Heart left ventricle (tissue), 16 donors: Measurements from ENCODE around the gene CCT6A. TPM values are rescaled to one million over a fixed set of nuclear protein-coding genes. Genes with fewer than 3 reads are reported as not detected.
"Not testable (repeated sequence)": the region's sequence is repeated elsewhere in the genome, so short reads cannot be mapped to it uniquely, and the experiment has no call there.

ENCODE experiments used
- ATAC-seq, 4 donors: fragments of 200-7000 bp; cut with Tn5 transposase; one replicate each; pipeline ENCODE4 v1.9.1; 2020 to 2022; ENCODE audit warnings: moderate library complexity in 4 of 4, mild to moderate bottlenecking in 3 of 4, moderate number of reproducible peaks in 1 of 4
- DNase-seq, 5 donors: peaks; one replicate each; pipeline ENCODE4 v3.0.0-alpha.2; 2020
- H3K27ac ChIP-seq, 12 donors: fragments of 200-600 bp; sonication (generic) in 4 of 12; one replicate each; pipeline versions ENCODE4 v1.5.0 to v1.8.0; 2016 to 2022; ENCODE audit warnings: mild to moderate bottlenecking in 2 of 12
- H3K27me3 ChIP-seq, 9 donors: fragments of 200-600 bp; sonication (generic) in 2 of 9; one replicate each; pipeline versions ENCODE4 v1.5.1 to v1.8.0; 2016 to 2022; ENCODE audit warnings: mild to moderate bottlenecking in 3 of 9
- H3K36me3 ChIP-seq, 9 donors: fragments of 200-600 bp; sonication (generic) in 2 of 9; one replicate each; pipeline versions ENCODE4 v1.5.0 to v1.8.0; 2018 to 2022; ENCODE audit warnings: mild to moderate bottlenecking in 2 of 9
- H3K4me1 ChIP-seq, 12 donors: fragments of 200-600 bp; sonication (generic) in 4 of 12; one replicate each; pipeline versions ENCODE4 v1.5.0 to v1.8.0; 2016 to 2022; ENCODE audit warnings: mild to moderate bottlenecking in 3 of 12
- H3K4me3 ChIP-seq, 12 donors: fragments of 200-600 bp; sonication (generic) in 4 of 12; one replicate each; pipeline versions ENCODE4 v1.5.0 to v1.8.0; 2017 to 2022; ENCODE audit warnings: mild to moderate bottlenecking in 9 of 12, moderate library complexity in 4 of 12
- H3K9me3 ChIP-seq, 12 donors: fragments of 200-600 bp; sonication (generic) in 4 of 12; one replicate each; pipeline versions ENCODE4 v1.5.0 to v1.8.0; 2016 to 2022; ENCODE audit warnings: mild to moderate bottlenecking in 1 of 12
- POLR2A ChIP-seq, 2 donors: fragments of 450-650 bp; IDR thresholded peaks; one replicate each; pipeline ENCODE4 v1.6.1; 2017; ENCODE audit warnings: antibody characterized with exemption in 2 of 2, mild to moderate bottlenecking in 2 of 2, moderate library complexity in 2 of 2
- whole genome bisulfite sequencing, 4 donors: extraction: QIAGEN DNeasy Blood & Tissue Kit in 2 of 4; methylation state at CpG; one replicate each; pipeline versions ENCODE4 v1.1.5 to v1.1.7; 2013 to 2018; 5-methylcytosine and 5-hydroxymethylcytosine counted together
- intact Hi-C, 10 donors: fragments of 100-400 bp; cut with DNase I; formaldehyde crosslinking; loops; one replicate each; pipeline versions ENCODE4 v1.11.1 to v1.14.2; 2022
- polyA plus RNA-seq, 2 donors: library from polyadenylated mRNA; stranded (reverse); fragments of 200-250 nt; gene quantifications; one replicate each; pipeline ENCODE4 v1.2.3, GENCODE V29; 2013
- total RNA-seq, 9 donors: library from RNA; depleted of rRNA in 2 of 9; stranded (reverse); fragments of >200 nt in 2 of 9; fragmentation: NEBNext Ultra II Directional in 3 of 9; extraction: Animal tissue kit (Norgen Biotek cat#: 25700) in 3 of 9; gene quantifications; one replicate each; pipeline versions ENCODE4 v1.1.0 to v1.2.4, GENCODE V29; 2016 to 2023
- TF ChIP-seq, protein P1 (sequence below), 12 donors: fragments of 200-600 bp; sonication (generic) in 4 of 12; IDR thresholded peaks; one replicate each; pipeline versions ENCODE4 v1.5.0 to v1.8.0; 2018 to 2022; ENCODE audit warnings: antibody characterized with exemption in 12 of 12, mild to moderate bottlenecking in 5 of 12
- donor health status: ischemic (EF 13 %, LVEDD 7.1; RV severe dilation, severe dysfunction).
- donor health status: healthy with polysubstance abuse.
- donor health status: DM: no; HTN: yes; CAD: no.
- donor health status: DM: no; HTN: no; CAD: no.
- donor health status: ischemic (EF 25% LVEDD 6.9; RV normal size, moderate dysfunction).
- donor health status: ischemic (EF 25% LVEDD 5.7; RV mildly dilated, moderate dysfunction).
- donor health status: healthy.
- donor health status: DM: yes; HTN: yes; CAD: no.
- donor health status: ischemic (EF 35%, LVEDD 5.7; RV mildly dilated, moderate dysfunction).
- donor health status: nonischemic (EF 11% LVEDD 7.7; RV severe dilation, severe dysfunction).
- donor health status: DM: yes; HTN: yes; CAD: no.
- donor health status: PGD.
- donor health status: ischemic (EF 29% LVEDD 5.4; RV normal size, mild dysfunction).
- donor health status: nonischemic (EF 23%, LVEDD 6.1; RV moderate dilation, normal function).

The CCT6A gene
- total and polyA plus RNA-seq, 11 donors, result 44.6 to 180 (median 64.2) TPM

DNA sequence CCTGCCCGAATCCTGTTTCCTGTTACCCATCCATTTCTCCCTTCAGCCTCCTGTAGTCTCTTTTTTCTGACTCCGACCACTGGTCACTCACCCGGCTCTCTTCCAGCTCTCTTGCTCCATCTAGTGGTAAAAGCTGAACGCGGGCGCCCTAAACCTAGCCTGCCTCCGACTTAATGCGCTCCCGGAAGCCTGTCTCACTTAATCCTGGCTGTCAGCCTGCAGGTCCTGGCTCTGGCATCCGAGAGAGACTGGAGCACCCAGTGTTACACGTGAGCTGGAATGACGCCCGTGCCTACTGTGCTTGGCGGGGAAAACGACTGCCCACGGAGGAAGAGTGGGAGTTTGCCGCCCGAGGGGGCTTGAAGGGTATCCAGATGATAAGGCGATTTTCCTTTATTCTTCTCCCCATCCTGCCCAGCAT, 22.8 kb downstream of the CCT6A start:
- ATAC-seq (peak; percentile 90 to 95 (median 94)), DNase-seq (peak; percentile 84 to 94 (median 87))
- intact Hi-C loops, result loop anchor here (1.0 to 10.0 kb wide), 9 partner anchors 67 to 434 kb away; partner anchors contain the start of gene NIPSNAP2 (in 2 of the 10)
- TF ChIP-seq POLR2A (IDR thresholded peaks at IDR 0.05), result peak in 1 of 2 donors; percentile 36
- TF ChIP-seq, protein P1, sequence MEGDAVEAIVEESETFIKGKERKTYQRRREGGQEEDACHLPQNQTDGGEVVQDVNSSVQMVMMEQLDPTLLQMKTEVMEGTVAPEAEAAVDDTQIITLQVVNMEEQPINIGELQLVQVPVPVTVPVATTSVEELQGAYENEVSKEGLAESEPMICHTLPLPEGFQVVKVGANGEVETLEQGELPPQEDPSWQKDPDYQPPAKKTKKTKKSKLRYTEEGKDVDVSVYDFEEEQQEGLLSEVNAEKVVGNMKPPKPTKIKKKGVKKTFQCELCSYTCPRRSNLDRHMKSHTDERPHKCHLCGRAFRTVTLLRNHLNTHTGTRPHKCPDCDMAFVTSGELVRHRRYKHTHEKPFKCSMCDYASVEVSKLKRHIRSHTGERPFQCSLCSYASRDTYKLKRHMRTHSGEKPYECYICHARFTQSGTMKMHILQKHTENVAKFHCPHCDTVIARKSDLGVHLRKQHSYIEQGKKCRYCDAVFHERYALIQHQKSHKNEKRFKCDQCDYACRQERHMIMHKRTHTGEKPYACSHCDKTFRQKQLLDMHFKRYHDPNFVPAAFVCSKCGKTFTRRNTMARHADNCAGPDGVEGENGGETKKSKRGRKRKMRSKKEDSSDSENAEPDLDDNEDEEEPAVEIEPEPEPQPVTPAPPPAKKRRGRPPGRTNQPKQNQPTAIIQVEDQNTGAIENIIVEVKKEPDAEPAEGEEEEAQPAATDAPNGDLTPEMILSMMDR (IDR thresholded peaks at IDR 0.05), result peak; percentile 80 to 96 (median 94)
- Histone ChIP-seq H3K4me3 (no peak overlapping the region), H3K36me3 (peaks cover 0 to 59% (median 45%) of the 10 kb centered on the region in 9 donors), H3K27me3 (no peaks in the 10 kb centered on the region), H3K9me3 (no peaks in the 10 kb centered on the region), H3K27ac (peak overlapping the region in 4 of 12 donors; percentile 4 to 71 (median 51)), H3K4me1 (peaks cover 5 to 18% (median 14%) of the 10 kb centered on the region in 12 donors)
- WGBS, 4 donors, result 9 to 14% (median 12%) methylated on average over 19 of the region's 19 CpGs

- Histone ChIP-seq H3K27ac (peak overlapping the region in 3 of 12 donors; percentile 23 to 88 (median 83)), H3K9me3 (no peaks in the 10 kb centered on the region), H3K4me1 (peaks cover 8 to 38% (median 29%) of the 10 kb centered on the region in 12 donors), H3K27me3 (no peaks in the 10 kb centered on the region), H3K4me3 (no peak overlapping the region), H3K36me3 (peaks cover 0 to 34% (median 27%) of the 10 kb centered on the region in 9 donors)
- TF ChIP-seq, protein P1 (IDR thresholded peaks at IDR 0.05), result no peak
- no peak for TF ChIP-seq POLR2A (IDR thresholded peaks at IDR 0.05)
- intact Hi-C loops, result loop anchor here in 6 of 10 donors (2.0 to 10.0 kb wide), 5 partner anchors 15 to 435 kb away; partner anchors contain the start of genes NIPSNAP2 (in 2 of the 6) and PHKG1 (in 1 of the 6)
- 80 to 98% (median 92%) methylated on average over 1 to 3 of the region's 3 CpGs for WGBS, 4 donors
- no peak for DNase-seq
- no peak for ATAC-seq
Measured at GRCh38 chr7:56077681-56078080, 26.1 kb downstream of the CCT6A start.

GRCh38 chr7:56078196-56078595, 26.6 kb downstream of the CCT6A start:
- Histone ChIP-seq H3K27ac (peak overlapping the region in 10 of 12 donors; percentile 77 to 96 (median 87)), H3K27me3 (no peaks in the 10 kb centered on the region), H3K36me3 (peaks cover 0 to 29% (median 22%) of the 10 kb centered on the region in 9 donors), H3K9me3 (no peaks in the 10 kb centered on the region), H3K4me3 (no peak overlapping the region), H3K4me1 (peaks cover 8 to 42% (median 33%) of the 10 kb centered on the region in 12 donors)
- ATAC-seq (no peak), DNase-seq (no peak)
- 93 to 94% (median 93%) methylated on average over 14 to 16 of the region's 16 CpGs for WGBS, 4 donors
- TF ChIP-seq, protein P1 (IDR thresholded peaks at IDR 0.05), result no peak
- no peak for TF ChIP-seq POLR2A (IDR thresholded peaks at IDR 0.05)
- intact Hi-C loops, result loop anchor here in 6 of 10 donors (2.0 to 10.0 kb wide), 5 partner anchors 15 to 436 kb away; partner anchors contain the start of genes NIPSNAP2 (in 2 of the 6) and PHKG1 (in 1 of the 6)

DNA sequence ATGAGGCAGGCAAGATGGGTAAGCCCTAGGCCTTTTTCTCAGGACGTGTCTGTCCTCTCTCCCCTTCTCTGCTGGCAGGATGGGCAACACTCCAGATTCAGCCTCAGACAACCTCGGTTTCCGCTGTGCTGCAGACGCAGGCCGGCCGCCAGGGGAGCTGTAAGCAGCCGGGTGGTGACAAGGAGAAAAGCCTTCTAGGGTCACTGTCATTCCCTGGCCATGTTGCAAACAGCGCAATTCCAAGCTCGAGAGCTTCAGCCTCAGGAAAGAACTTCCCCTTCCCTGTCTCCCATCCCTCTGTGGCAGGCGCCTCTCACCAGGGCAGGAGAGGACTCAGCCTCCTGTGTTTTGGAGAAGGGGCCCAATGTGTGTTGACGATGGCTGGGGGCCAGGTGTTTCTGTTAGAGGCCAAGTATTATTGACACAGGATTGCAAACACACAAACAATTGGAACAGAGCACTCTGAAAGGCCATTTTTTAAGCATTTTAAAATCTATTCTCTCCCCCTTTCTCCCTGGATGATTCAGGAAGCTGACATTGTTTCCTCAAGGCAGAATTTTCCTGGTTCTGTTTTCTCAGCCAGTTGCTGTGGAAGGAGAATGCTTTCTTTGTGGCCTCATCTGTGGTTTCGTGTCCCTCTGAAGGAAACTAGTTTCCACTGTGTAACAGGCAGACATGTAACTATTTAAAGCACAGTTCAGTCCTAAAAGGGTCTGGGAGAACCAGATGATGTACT, 28.1 kb downstream of the CCT6A start:
- peak overlapping the region in 1 of 12 donors; percentile 10 for H3K4me3 ChIP-seq
- H3K4me1 ChIP-seq, result peaks cover 10 to 43% (median 35%) of the 10 kb centered on the region in 12 donors
- peak; percentile 83 to 89 (median 86) for ATAC-seq
- TF ChIP-seq POLR2A (IDR thresholded peaks at IDR 0.05), result peak in 1 of 2 donors; percentile 1
- TF ChIP-seq, protein P1 (IDR thresholded peaks at IDR 0.05), result peak; percentile 49 to 96 (median 82)
- no peaks in the 10 kb centered on the region for H3K27me3 ChIP-seq
- H3K27ac ChIP-seq, result peak overlapping the region; percentile 56 to 96 (median 86)
- H3K9me3 ChIP-seq, result no peaks in the 10 kb centered on the region
- peaks cover 0 to 27% (median 21%) of the 10 kb centered on the region in 9 donors for H3K36me3 ChIP-seq
- intact Hi-C loops, result loop anchor here in 6 of 10 donors (2.0 to 10.0 kb wide), 5 partner anchors 13 to 437 kb away; partner anchors contain the start of genes NIPSNAP2 (in 2 of the 6) and PHKG1 (in 1 of the 6)
- 5 to 11% (median 7%) methylated on average over 10 to 12 of the region's 12 CpGs for WGBS, 4 donors
- peak; percentile 87 to 93 (median 90) for DNase-seq

- WGBS, 4 donors, result 93 to 95% (median 94%) methylated on average over 27 to 28 of the region's 28 CpGs
- ATAC-seq, DNase-seq, H3K9me3 ChIP-seq, H3K27me3 ChIP-seq, intact Hi-C loops, H3K4me3 ChIP-seq: not testable (repeated sequence)
- Histone ChIP-seq H3K27ac (peak overlapping the region in 11 of 12 donors; percentile 77 to 96 (median 86)), H3K4me1 (peaks cover 10 to 41% (median 34%) of the 10 kb centered on the region in 12 donors), H3K36me3 (peaks cover 0 to 38% (median 29%) of the 10 kb centered on the region in 9 donors)
Measured at GRCh38 chr7:56080726-56081435, 29.3 kb downstream of the CCT6A start.
